DND-41 (cell line): ENCODE data around the gene NT5C3A.

Experiments
- EZH2 ChIP-seq: IDR thresholded peaks from 3 replicates; pipeline ENCODE4 v1.6.1; 2012; ENCODE audit warnings: borderline replicate concordance, low read depth, mild to moderate bottlenecking, moderate library complexity, low read length, inconsistent platforms; ENCODE audit not compliant: severe bottlenecking
- TF ChIP-seq, protein P1 (sequence below): IDR thresholded peaks from 2 replicates; pipeline ENCODE4 v1.5.1; 2012; ENCODE audit warnings: borderline replicate concordance, low read length, moderate library complexity, mild to moderate bottlenecking; ENCODE audit not compliant: poor library complexity, severe bottlenecking; ENCODE audit errors: extremely low read depth

GRCh38 chr7:33059635-33060034 lies 2.9 kb downstream of the NT5C3A start:
- TF ChIP-seq, protein P1, sequence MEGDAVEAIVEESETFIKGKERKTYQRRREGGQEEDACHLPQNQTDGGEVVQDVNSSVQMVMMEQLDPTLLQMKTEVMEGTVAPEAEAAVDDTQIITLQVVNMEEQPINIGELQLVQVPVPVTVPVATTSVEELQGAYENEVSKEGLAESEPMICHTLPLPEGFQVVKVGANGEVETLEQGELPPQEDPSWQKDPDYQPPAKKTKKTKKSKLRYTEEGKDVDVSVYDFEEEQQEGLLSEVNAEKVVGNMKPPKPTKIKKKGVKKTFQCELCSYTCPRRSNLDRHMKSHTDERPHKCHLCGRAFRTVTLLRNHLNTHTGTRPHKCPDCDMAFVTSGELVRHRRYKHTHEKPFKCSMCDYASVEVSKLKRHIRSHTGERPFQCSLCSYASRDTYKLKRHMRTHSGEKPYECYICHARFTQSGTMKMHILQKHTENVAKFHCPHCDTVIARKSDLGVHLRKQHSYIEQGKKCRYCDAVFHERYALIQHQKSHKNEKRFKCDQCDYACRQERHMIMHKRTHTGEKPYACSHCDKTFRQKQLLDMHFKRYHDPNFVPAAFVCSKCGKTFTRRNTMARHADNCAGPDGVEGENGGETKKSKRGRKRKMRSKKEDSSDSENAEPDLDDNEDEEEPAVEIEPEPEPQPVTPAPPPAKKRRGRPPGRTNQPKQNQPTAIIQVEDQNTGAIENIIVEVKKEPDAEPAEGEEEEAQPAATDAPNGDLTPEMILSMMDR = no peak
- no peak for TF ChIP-seq EZH2
